SU-DHL-6 (cell line): ENCODE measurements around the gene RFC4.

ENCODE experiments used
- H2AFZ ChIP-seq: fragments of 200-600 bp; sonication (generic); 2 replicates; pipeline ENCODE4 v1.6.1; 2014; ENCODE audit warnings: low read depth, mild to moderate bottlenecking, moderate library complexity, mixed read lengths, antibody characterized with exemption, low read length; ENCODE audit not compliant: severe bottlenecking
- H3F3A ChIP-seq: fragments of 200-600 bp; shearing (Covaris generic); 2 replicates; pipeline ENCODE4 v1.6.0; 2016; ENCODE audit warnings: antibody characterized with exemption, mild to moderate bottlenecking; ENCODE audit not compliant: insufficient read depth
- H3K27ac ChIP-seq: fragments of 200-600 bp; sonication (generic); 2 replicates; pipeline ENCODE4 v1.5.1; 2016; ENCODE audit warnings: low read depth, mild to moderate bottlenecking, low read length, moderate library complexity, mixed read lengths
- H3K27me3 ChIP-seq: fragments of 200-600 bp; sonication (generic), shearing (Covaris generic); 2 replicates; pipeline ENCODE4 v1.6.0; 2014; ENCODE audit warnings: mild to moderate bottlenecking, low read length
- H3K36me3 ChIP-seq: fragments of 200-600 bp; sonication (generic); 2 replicates; pipeline ENCODE4 v1.6.1; 2014; ENCODE audit warnings: mild to moderate bottlenecking, low read length, mixed read lengths
- H3K4me2 ChIP-seq: fragments of 300-600, 200-600 bp; shearing (Covaris generic), sonication (generic); 2 replicates; pipeline ENCODE4 v1.6.0; 2014; ENCODE audit warnings: low read length, low read depth, mild to moderate bottlenecking; ENCODE audit not compliant: poor library complexity, severe bottlenecking
- H3K4me3 ChIP-seq: fragments of 200-600 bp; sonication (generic); 2 replicates; pipeline ENCODE4 v1.5.1; 2014; ENCODE audit warnings: antibody characterized with exemption, low read length, mild to moderate bottlenecking, mixed read lengths; ENCODE audit not compliant: insufficient read depth, poor library complexity, severe bottlenecking
- H3K79me2 ChIP-seq: fragments of 200-600 bp; sonication (generic); 2 replicates; pipeline ENCODE4 v1.6.1; 2014; ENCODE audit warnings: mild to moderate bottlenecking, low read length, moderate library complexity; ENCODE audit not compliant: insufficient read depth
- H3K9ac ChIP-seq: fragments of 200-600 bp; sonication (generic); 2 replicates; pipeline ENCODE4 v1.7.0; 2014; ENCODE audit warnings: mild to moderate bottlenecking, low read length
- H3K9me2 ChIP-seq: fragments of 200-600 bp; sonication (generic); replicated peaks from 2 replicates; pipeline ENCODE4 v1.6.1; 2014; ENCODE audit warnings: low read length; ENCODE audit not compliant: insufficient read depth
- H3K9me3 ChIP-seq: fragments of 200-600 bp; sonication (generic); 2 replicates; pipeline ENCODE4 v1.6.1; 2014; ENCODE audit warnings: low read length, mixed read lengths; ENCODE audit not compliant: insufficient read depth
- H4K20me1 ChIP-seq: fragments of 200-600 bp; sonication (generic); 2 replicates; pipeline ENCODE4 v1.6.1; 2014; ENCODE audit warnings: low read depth, mild to moderate bottlenecking, antibody characterized with exemption, low read length, moderate library complexity, mixed read lengths
- CTCF ChIP-seq: fragments of 200-600 bp; sonication (generic); IDR thresholded peaks from one replicate; pipeline ENCODE4 v1.5.1; 2017; ENCODE audit warnings: antibody characterized with exemption, mild to moderate bottlenecking, low read length, moderate library complexity; ENCODE audit not compliant: insufficient read depth, poor library complexity, severe bottlenecking
- EZH2phosphoT487 ChIP-seq: fragments of 200-600 bp; sonication (generic), shearing (Covaris generic); conservative IDR thresholded peaks from 2 replicates; pipeline ENCODE4 v1.6.1; 2018; ENCODE audit warnings: mild to moderate bottlenecking, antibody characterized with exemption, low read length, moderate library complexity, mixed read lengths

The RFC4 gene

DNA sequence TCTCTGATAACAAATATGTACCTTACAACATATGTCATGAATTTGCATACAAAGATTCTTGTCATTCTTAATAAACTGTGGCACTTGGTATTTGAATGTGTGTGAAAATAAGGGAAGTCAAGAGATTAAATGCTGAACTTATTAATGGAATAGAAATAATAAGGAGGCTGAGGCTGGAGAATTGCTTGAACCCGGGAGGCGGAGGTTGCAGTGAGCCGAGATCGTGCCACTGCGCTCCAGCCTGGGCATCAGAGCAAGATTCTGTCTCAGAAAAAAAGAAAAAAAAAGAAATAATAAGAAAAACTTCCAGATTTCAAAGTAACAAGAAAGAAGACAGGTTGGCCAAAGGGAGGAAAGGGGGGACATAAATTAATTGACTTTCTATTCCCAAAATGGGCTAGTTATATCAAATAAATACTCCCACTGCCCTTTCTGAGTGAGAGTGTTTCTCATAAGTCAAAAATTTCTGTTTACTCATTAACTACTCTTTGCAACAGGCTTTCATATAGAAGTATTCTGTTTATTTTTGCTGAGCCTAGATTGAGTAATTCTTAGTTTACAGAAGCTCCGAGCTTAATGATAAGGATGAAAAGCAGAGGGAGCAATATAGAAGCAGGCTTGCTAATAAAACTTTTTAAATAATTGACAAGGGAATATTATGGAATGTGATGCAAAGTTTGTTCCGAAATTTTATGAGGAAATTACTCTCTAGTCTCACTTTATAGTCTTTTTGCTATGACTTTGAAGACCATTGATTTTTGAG, 63.5 kb downstream of the RFC4 start:
- TF ChIP-seq EZH2phosphoT487 (no peak), CTCF (no peak)

More for the DNA sequence above, 63.5 kb downstream of the RFC4 start:
- H3K9me2 ChIP-seq = no peaks in the 10 kb centered on the region
- no peak overlapping the region for H3K9ac ChIP-seq
- H3F3A ChIP-seq = no peaks in the 10 kb centered on the region
- H3K79me2 ChIP-seq = no peaks in the 10 kb centered on the region
- H3K4me2 ChIP-seq = no peak overlapping the region
- H3K27me3 ChIP-seq = no peaks in the 10 kb centered on the region
- H2AFZ ChIP-seq = no peak overlapping the region
- H3K27ac ChIP-seq = no peak overlapping the region
- no peak overlapping the region for H3K4me3 ChIP-seq
- no peaks in the 10 kb centered on the region for H3K9me3 ChIP-seq
- H4K20me1 ChIP-seq = no peaks in the 10 kb centered on the region
- no peaks in the 10 kb centered on the region for H3K36me3 ChIP-seq
